H1 (cell line): ENCODE results near the gene CCDC8. TPM values are rescaled to one million over a fixed set of nuclear protein-coding genes. Genes with fewer than 3 reads are reported as not detected.

Experiments used
- CTCF ChIA-PET: fragments of 300-600 bp; sonication (Branson Sonifier 250); formaldehyde crosslinking; loops from one replicate; lab custom pipeline; 2021; ENCODE audit not compliant: partially characterized antibody; lab: Charles Lee
- POLR2A ChIA-PET: fragments of 300-600 bp; sonication (Branson Sonifier 250); formaldehyde crosslinking; loops from one replicate; lab custom pipeline; 2021; ENCODE audit warnings: inconsistent platforms; ENCODE audit not compliant: partially characterized antibody; lab: Charles Lee
- DNase-seq, 2 experiments: peaks; one replicate each; pipeline versions ENCODE4 v3.0.0 to v3.0.0-alpha.2; 2010 to 2022; ENCODE audit warnings: low spot score in 2 of 2, low read depth in 1 of 2, mixed read lengths in 1 of 2
- FAIRE-seq: peaks from 2 replicates; lab custom pipeline; 2011; peaks lifted over from hg19 to GRCh38; lab: Jason Lieb, UNC
- H2AFZ ChIP-seq: 2 replicates; pipeline ENCODE4 v1.8.1; 2012; ENCODE audit warnings: low read length, inconsistent platforms
- H2AK5ac ChIP-seq: 2 replicates; pipeline ENCODE4 v1.6.1; 2013; ENCODE audit warnings: low read depth, low read length
- H2BK120ac ChIP-seq: replicated peaks from 2 replicates; pipeline ENCODE3; 2013; ENCODE audit warnings: low read depth, low read length, inconsistent platforms
- H2BK12ac ChIP-seq: 2 replicates; pipeline ENCODE4 v1.6.1; 2013; ENCODE audit warnings: low read depth, low read length
- H2BK15ac ChIP-seq: 2 replicates; pipeline ENCODE4 v1.6.1; 2013; ENCODE audit warnings: low read length
- H2BK20ac ChIP-seq: 2 replicates; pipeline ENCODE4 v1.6.1; 2013; ENCODE audit warnings: low read length
- H2BK5ac ChIP-seq: 2 replicates; pipeline ENCODE4 v1.6.1; 2013; ENCODE audit warnings: low read depth, low read length
- H3K14ac ChIP-seq: 2 replicates; pipeline ENCODE4 v1.6.1; 2013; ENCODE audit warnings: inconsistent platforms; ENCODE audit not compliant: insufficient read length
- H3K18ac ChIP-seq: 2 replicates; pipeline ENCODE4 v1.6.1; 2013; ENCODE audit warnings: low read length; ENCODE audit errors: extremely low read depth
- H3K23ac ChIP-seq: 2 replicates; pipeline ENCODE4 v1.6.1; 2013; ENCODE audit warnings: inconsistent platforms; ENCODE audit not compliant: insufficient read length
- H3K23me2 ChIP-seq: 2 replicates; pipeline ENCODE4 v1.6.1; 2013; ENCODE audit warnings: low read depth, low read length
- H3K27ac ChIP-seq: 2 replicates; pipeline ENCODE4 v1.6.1; 2011; ENCODE audit warnings: low read depth, low read length, inconsistent platforms
- H3K27me3 ChIP-seq, 4 experiments: replicated peaks in 1 of 4; 1 replicate in 1 of 4; 2 replicates in 3 of 4; pipeline versions ENCODE4 v1.6.1 to v1.8.1; 2011 to 2013; ENCODE audit warnings: low read length in 3 of 4, mild to moderate bottlenecking in 3 of 4, inconsistent platforms in 2 of 4, mixed read lengths in 2 of 4, moderate library complexity in 1 of 4; ENCODE audit not compliant: control insufficient read depth in 3 of 4, insufficient read depth in 3 of 4; ENCODE audit errors: extremely low read depth in 1 of 4
- H3K36me3 ChIP-seq, 4 experiments: 2 replicates each; pipeline versions ENCODE4 v1.6.1 to v1.8.1; 2011 to 2013; ENCODE audit warnings: mild to moderate bottlenecking in 4 of 4, low read length in 3 of 4, moderate library complexity in 2 of 4, control low read depth in 1 of 4, inconsistent platforms in 1 of 4; ENCODE audit not compliant: insufficient read depth in 4 of 4, control insufficient read depth in 2 of 4
- H3K4ac ChIP-seq: replicated peaks from 2 replicates; pipeline ENCODE3; 2013; ENCODE audit warnings: low read length, low read depth, mixed read lengths, inconsistent platforms; ENCODE audit not compliant: insufficient read length
- H3K4me1 ChIP-seq, 4 experiments: replicated peaks in 1 of 4; 1 replicate in 1 of 4; 2 replicates in 3 of 4; pipeline versions ENCODE4 v1.6.1 to v1.8.1; 2011 to 2013; ENCODE audit warnings: low read length in 3 of 4, inconsistent platforms in 2 of 4, mixed read lengths in 1 of 4; ENCODE audit not compliant: insufficient read depth in 4 of 4, control insufficient read depth in 3 of 4
- H3K4me2 ChIP-seq, 2 experiments: 2 replicates each; pipeline versions ENCODE4 v1.6.1 to v1.8.1; 2011 to 2013; ENCODE audit warnings: low read depth in 2 of 2, low read length in 2 of 2, control low read depth in 1 of 2, inconsistent platforms in 1 of 2, mild to moderate bottlenecking in 1 of 2; ENCODE audit not compliant: insufficient read depth in 1 of 2
- H3K4me3 ChIP-seq, 4 experiments: fragments of 200-600, 300-600 bp in 1 of 4; sonication (generic), shearing (Covaris generic), sonication (Bioruptor Twin) in 1 of 4; 2 replicates each; pipeline versions ENCODE4 v1.5.1 to v1.8.1; 2011 to 2016; ENCODE audit warnings: low read length in 4 of 4, low read depth in 3 of 4, control low read depth in 2 of 4, inconsistent platforms in 2 of 4, mild to moderate bottlenecking in 2 of 4, mixed read lengths in 1 of 4, moderate library complexity in 1 of 4; ENCODE audit not compliant: insufficient read depth in 2 of 4; ENCODE audit errors: extremely low read depth in 1 of 4
- H3K56ac ChIP-seq: replicated peaks from 2 replicates; pipeline ENCODE3; 2013; ENCODE audit warnings: low read depth, mild to moderate bottlenecking, mixed read lengths, low read length, inconsistent platforms; ENCODE audit not compliant: insufficient read length
- H3K79me1 ChIP-seq: 2 replicates; pipeline ENCODE4 v1.6.1; 2013; ENCODE audit warnings: low read depth, low read length, control low read depth
- H3K79me2 ChIP-seq, 2 experiments: 2 replicates each; pipeline versions ENCODE4 v1.6.1 to v1.8.1; 2012 to 2013; ENCODE audit warnings: low read length in 2 of 2, mild to moderate bottlenecking in 2 of 2, inconsistent platforms in 1 of 2; ENCODE audit not compliant: insufficient read depth in 2 of 2, control insufficient read depth in 1 of 2
- H3K9ac ChIP-seq, 4 experiments: replicated peaks in 1 of 4; 1 replicate in 1 of 4; 2 replicates in 3 of 4; pipeline versions ENCODE4 v1.6.1 to v1.8.1; 2011 to 2013; ENCODE audit warnings: low read depth in 3 of 4, low read length in 3 of 4, control low read depth in 2 of 4, mild to moderate bottlenecking in 2 of 4, moderate library complexity in 2 of 4, inconsistent platforms in 1 of 4; ENCODE audit errors: extremely low read depth in 1 of 4
- H3K9me3 ChIP-seq, 2 experiments: 2 replicates each; pipeline versions ENCODE4 v1.6.1 to v1.8.1; 2012 to 2013; ENCODE audit warnings: mild to moderate bottlenecking in 2 of 2, moderate library complexity in 2 of 2, control low read depth in 1 of 2, inconsistent platforms in 1 of 2, low read depth in 1 of 2, low read length in 1 of 2, mixed read lengths in 1 of 2; ENCODE audit not compliant: insufficient read depth in 2 of 2
- H4K20me1 ChIP-seq, 2 experiments: replicated peaks in 1 of 2; 2 replicates each; pipeline versions ENCODE3 to v1.8.1; 2011 to 2013; ENCODE audit warnings: inconsistent platforms in 2 of 2, low read length in 2 of 2, mild to moderate bottlenecking in 1 of 2; ENCODE audit not compliant: insufficient read depth in 2 of 2, control insufficient read depth in 1 of 2
- H4K5ac ChIP-seq: 2 replicates; pipeline ENCODE4 v1.6.1; 2013; ENCODE audit warnings: low read length, low read depth, mixed read lengths, inconsistent platforms; ENCODE audit not compliant: insufficient read length
- H4K8ac ChIP-seq: 2 replicates; pipeline ENCODE4 v1.8.0; 2013; ENCODE audit warnings: mild to moderate bottlenecking, moderate library complexity, low read length, inconsistent platforms; ENCODE audit not compliant: insufficient read depth; ENCODE audit errors: extremely low read depth
- H4K91ac ChIP-seq: replicated peaks from 2 replicates; pipeline ENCODE3; 2013; ENCODE audit warnings: low read length, mixed read lengths, inconsistent platforms; ENCODE audit not compliant: insufficient read length
- CHD1 ChIP-seq: IDR thresholded peaks from 2 replicates; pipeline ENCODE4 v1.6.1; 2012; ENCODE audit warnings: low read depth, low read length, improper control_type of control experiment
- CTCF ChIP-seq, 3 experiments: IDR thresholded peaks; 1 replicate in 2 of 3; 2 replicates in 1 of 3; pipeline versions ENCODE4 v1.5.1 to v1.6.1; 2011; ENCODE audit warnings: low read length in 3 of 3, mild to moderate bottlenecking in 3 of 3, inconsistent platforms in 2 of 3, low read depth in 1 of 3, moderate library complexity in 1 of 3; ENCODE audit not compliant: insufficient read depth in 1 of 3; ENCODE audit errors: control extremely low read depth in 1 of 3
- EP300 ChIP-seq, 2 experiments: IDR thresholded peaks; 1 replicate in 1 of 2; 2 replicates in 1 of 2; pipeline ENCODE4 v1.6.1; 2011 to 2012; ENCODE audit warnings: low read depth in 2 of 2, low read length in 2 of 2, mild to moderate bottlenecking in 2 of 2, borderline replicate concordance in 1 of 2, inconsistent platforms in 1 of 2, moderate library complexity in 1 of 2
- GABPA ChIP-seq: IDR thresholded peaks from 2 replicates; pipeline ENCODE4 v1.6.1; 2011; ENCODE audit warnings: mild to moderate bottlenecking, low read length, moderate library complexity, borderline replicate concordance; ENCODE audit not compliant: insufficient read depth
- KDM1A ChIP-seq: fragments of 200-600, 300-600 bp; sonication (generic); IDR thresholded peaks from 2 replicates; pipeline ENCODE4 v1.7.1; 2016; ENCODE audit warnings: mild to moderate bottlenecking, low read length, borderline replicate concordance
- MAFK ChIP-seq: IDR thresholded peaks from 2 replicates; pipeline ENCODE4 v1.6.1; 2012; ENCODE audit warnings: low read depth, mild to moderate bottlenecking, improper control_type of control experiment, low read length
- RNF2 ChIP-seq: fragments of 200-900, 300-1000 bp; sonication (generic); IDR thresholded peaks from 2 replicates; pipeline ENCODE4 v1.7.1; 2016; ENCODE audit warnings: borderline replicate concordance, low read depth, mild to moderate bottlenecking, antibody characterized with exemption, low read length; ENCODE audit not compliant: poor library complexity, severe bottlenecking; ENCODE audit errors: missing control alignments
- SIX5 ChIP-seq: IDR thresholded peaks from 2 replicates; pipeline ENCODE4 v1.6.1; 2011; ENCODE audit warnings: mild to moderate bottlenecking, low read depth, low read length
- SRF ChIP-seq: IDR thresholded peaks from 2 replicates; pipeline ENCODE4 v1.6.1; 2011; ENCODE audit warnings: mild to moderate bottlenecking, low read depth, low read length, moderate library complexity
- TAF1 ChIP-seq: IDR thresholded peaks from 2 replicates; pipeline ENCODE4 v1.6.1; 2011; ENCODE audit warnings: mild to moderate bottlenecking, low read depth, low read length
- WGBS, 2 experiments: shearing (Covaris generic) in 1 of 2; methylation state at CpG; one replicate each; pipeline versions ENCODE4 v1.1.6 to v1.1.7; 2013 to 2015; ENCODE audit warnings: low lambda C conversion rate in 2 of 2, mixed read lengths in 2 of 2, inconsistent platforms in 1 of 2, low coverage in 1 of 2, missing lambda C conversion rate in 1 of 2; ENCODE audit not compliant: insufficient replicate concordance in 2 of 2, insufficient coverage in 1 of 2, insufficient read length in 1 of 2; ENCODE audit errors: extremely low coverage in 1 of 2, missing lambda C conversion rate in 1 of 2; 5-methylcytosine and 5-hydroxymethylcytosine counted together
- polyA plus RNA-seq, 7 experiments: library from polyadenylated mRNA; depleted of rRNA in 3 of 7; stranded (reverse) in 5 of 7; unstranded in 2 of 7; fragments of >200 nt in 5 of 7; fragments of 200-250 nt in 2 of 7; gene quantifications; 1 replicate in 5 of 7; 2 replicates in 1 of 7; 4 replicates in 1 of 7; pipeline versions ENCODE4 v1.2.1 to v1.2.3, GENCODE V29; 2011 to 2013; ENCODE audit warnings: missing spikeins in 2 of 7, mixed read lengths in 2 of 7
- total RNA-seq: library from RNA; stranded (reverse); fragmentation: NEBNext Ultra II Directional; extraction: Animal tissue kit (Norgen Biotek cat#: 25700); gene quantifications from 2 replicates; pipeline ENCODE4 v1.2.1, GENCODE V29; 2021

The CCDC8 gene
- total and polyA plus RNA-seq, 2 of the 8 experiments (the other 6 are each of a cell fraction or from before 2014, with no cell fraction given), result 4.9 to 13.6 TPM

GRCh38 chr19:46406976-46407375, 6.4 kb downstream of the CCDC8 start:
- Histone ChIP-seq H4K8ac (no peak overlapping the region), H3K4me2 (peak overlapping the region; percentile 34 to 89), H4K5ac (no peak overlapping the region), H3K4ac (no peak overlapping the region), H3K79me2 (peaks cover 0 to 12% of the 10 kb centered on the region in 2 experiments; a peak in 2 of 4 replicates), H2AK5ac (no peak overlapping the region), H3K4me1 (peaks cover 0 to 27% (median 20%) of the 10 kb centered on the region in 4 experiments; a peak in 5 of 7 replicates), H2BK12ac (no peak overlapping the region), H3K23ac (no peak overlapping the region), H3K18ac (no peak overlapping the region), H4K20me1 (peaks cover 6 to 12% of the 10 kb centered on the region in 2 experiments), H3K9me3 (no peaks in the 10 kb centered on the region), H3K36me3 (0 out of 8 replicates have a peak, but pooled peaks cover 0 to 2% (median 0%) of the 10 kb centered on the region in 4 experiments), H3K56ac (no peak overlapping the region), H2BK15ac (no peak overlapping the region), H3K4me3 (peak overlapping the region in 1 of 4 experiments; percentile 10; a peak in 2 of 8 replicates), H3K27ac (no peak overlapping the region), H3K9ac (no peak overlapping the region; a peak in 1 of 7 replicates), H2BK5ac (no peak overlapping the region), H2AFZ (no peak overlapping the region), H3K79me1 (peaks cover 3% of the 10 kb centered on the region), H3K23me2 (peaks cover 23% of the 10 kb centered on the region), H3K27me3 (peaks cover 0 to 34% (median 24%) of the 10 kb centered on the region in 4 experiments; a peak in 6 of 7 replicates), H4K91ac (no peak overlapping the region), H2BK20ac (no peak overlapping the region), H2BK120ac (no peak overlapping the region), H3K14ac (no peak overlapping the region)
- WGBS, 2 experiments, result 20% methylated on average over 6 of the region's 6 CpGs; no CpG with 5 or more reads in 1 of the 2 experiments
- ChIA-PET POLR2A (interaction anchor here (0.9 to 1.1 kb wide), 2 partner anchors 29 to 39 kb away, joined by 3 read pairs; no protein-coding TSS in a partner anchor), CTCF (interaction anchor here (1.0 to 15.2 kb wide), 7 partner anchors 11 to 131 kb away, joined by 3 to 254 read pairs (median 15); no protein-coding TSS in a partner anchor)
- no peak for FAIRE-seq
- DNase-seq, result no peak
- TF ChIP-seq RNF2 (no peak), SRF (no peak), KDM1A (no peak), MAFK (no peak), TAF1 (no peak), CHD1 (no peak), SIX5 (no peak), CTCF (IDR thresholded peaks at IDR 0.05; ENCODE audit: control extremely low read depth in 1 of 3, insufficient read depth in 1 of 3, low read depth in 1 of 3, low read length in 3 of 3) (no peak), EP300 (IDR thresholded peaks at IDR 0.05; ENCODE audit: borderline replicate concordance in 1 of 2, low read depth in 2 of 2, low read length in 2 of 2) (no peak), GABPA (no peak)
